H1 (cell line): ENCODE results near the gene SCN1B. TPM values are rescaled to one million over a fixed set of nuclear protein-coding genes. Genes with fewer than 3 reads are reported as not detected.

Experiments used
- CHD1 ChIP-seq: IDR thresholded peaks from 2 replicates; pipeline ENCODE4 v1.6.1; 2012; ENCODE audit warnings: low read depth, low read length, improper control_type of control experiment
- CHD7 ChIP-seq: fragments of 300-600 bp; sonication (generic); IDR thresholded peaks from 2 replicates; pipeline ENCODE4 v1.7.1; 2012; ENCODE audit warnings: low read length, moderate library complexity, mild to moderate bottlenecking, inconsistent platforms; ENCODE audit not compliant: insufficient replicate concordance
- CREB1 ChIP-seq: IDR thresholded peaks from 2 replicates; pipeline ENCODE4 v1.6.1; 2012; ENCODE audit warnings: inconsistent platforms
- POU5F1 ChIP-seq: IDR thresholded peaks from 2 replicates; pipeline ENCODE4 v1.6.1; 2011; ENCODE audit warnings: low read depth, mild to moderate bottlenecking, low read length, moderate library complexity
- SP1 ChIP-seq: IDR thresholded peaks from 2 replicates; pipeline ENCODE4 v1.6.1; 2011; ENCODE audit warnings: low read depth, low read length
- polyA plus RNA-seq, 7 experiments: library from polyadenylated mRNA; depleted of rRNA in 3 of 7; stranded (reverse) in 5 of 7; unstranded in 2 of 7; fragments of >200 nt in 5 of 7; fragments of 200-250 nt in 2 of 7; gene quantifications; 1 replicate in 5 of 7; 2 replicates in 1 of 7; 4 replicates in 1 of 7; pipeline versions ENCODE4 v1.2.1 to v1.2.3, GENCODE V29; 2011 to 2013; ENCODE audit warnings: missing spikeins in 2 of 7, mixed read lengths in 2 of 7
- total RNA-seq: library from RNA; stranded (reverse); fragmentation: NEBNext Ultra II Directional; extraction: Animal tissue kit (Norgen Biotek cat#: 25700); gene quantifications from 2 replicates; pipeline ENCODE4 v1.2.1, GENCODE V29; 2021

SCN1B gene
- total and polyA plus RNA-seq, 2 of the 8 experiments (the other 6 are each of a cell fraction or from before 2014, with no cell fraction given): 3.1 to 3.5 TPM

DNA sequence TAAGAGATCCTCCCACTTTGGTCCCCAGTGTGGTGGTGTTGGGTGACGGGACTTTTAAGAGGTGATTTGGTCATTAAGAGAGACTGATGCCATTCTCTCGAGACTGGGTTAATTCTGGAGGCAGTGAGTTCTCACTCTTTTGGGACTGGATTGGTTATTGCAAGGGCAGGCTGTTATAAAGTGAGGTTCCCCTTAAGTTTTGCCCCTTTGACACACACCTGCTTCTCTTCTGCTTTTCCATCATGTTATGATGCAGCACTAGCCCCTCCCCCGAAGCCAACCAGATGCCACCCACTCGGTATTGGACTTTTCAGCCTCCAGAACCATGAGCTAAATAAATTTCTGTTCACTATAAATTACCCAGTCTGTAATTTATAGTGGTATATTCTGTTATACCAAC lies 46.5 kb upstream of the SCN1B start (continued):
- no peak for TF ChIP-seq CHD7
- no peak for TF ChIP-seq CREB1
- no peak for TF ChIP-seq CHD1
- no peak for TF ChIP-seq SP1
- TF ChIP-seq POU5F1: no peak
